Hematopoietic multipotent progenitor cell (in vitro differentiated cells): Measurements from ENCODE around the gene NELFE. TPM values are rescaled to one million over a fixed set of nuclear protein-coding genes. Genes with fewer than 3 reads are reported as not detected.
"Not testable (repeated sequence)": the region's sequence is repeated elsewhere in the genome, so short reads cannot be mapped to it uniquely, and the experiment has no call there.

Experiments
- DNase-seq, 3 donors: peaks; one replicate each; pipeline ENCODE4 v3.0.0-alpha.2; 2011 to 2015; ENCODE audit warnings: low read depth in 2 of 3, low spot score in 2 of 3
- small RNA-seq: library from RNA; depleted of rRNA; stranded (forward); fragments of <200 nt; gene quantifications from one replicate; pipeline ENCODE3, GENCODE V24; 2012
- total RNA-seq: library from RNA; depleted of rRNA; stranded (reverse); fragments of >200 nt; gene quantifications from one replicate; pipeline ENCODE4 v1.2.3, GENCODE V29; 2012

NELFE gene
- total RNA-seq, 1 donor: 44.7 TPM

- peak in 2 of 3 donors; percentile 47 to 64 for DNase-seq
Measured at GRCh38 chr6:31922942-31923341, 35.8 kb downstream of the NELFE start.

DNA sequence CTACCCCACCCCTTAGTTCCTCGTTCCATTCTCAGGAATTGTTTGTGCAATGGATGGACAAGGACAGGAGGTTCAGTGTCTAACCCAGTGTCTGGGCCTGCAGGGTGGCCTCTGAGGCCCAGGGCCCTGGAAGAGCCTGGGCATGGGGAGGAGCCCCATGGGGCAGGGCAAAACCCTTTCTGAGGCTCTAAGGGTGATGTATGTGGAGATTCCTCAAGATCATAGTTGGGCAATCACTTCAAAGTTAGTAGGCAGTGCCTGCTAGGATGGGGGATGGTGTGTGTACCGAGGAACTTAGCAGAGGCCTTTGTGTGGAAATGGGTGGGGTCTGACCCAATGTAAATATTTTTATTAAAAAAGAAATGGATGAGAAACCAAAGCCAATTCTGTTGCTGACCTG is 38.0 kb downstream of the NELFE start:
- DNase-seq: no peak

GRCh38 chr6:31919624-31920303 is 39.0 kb downstream of the NELFE start:
- DNase-seq: no peak

DNA sequence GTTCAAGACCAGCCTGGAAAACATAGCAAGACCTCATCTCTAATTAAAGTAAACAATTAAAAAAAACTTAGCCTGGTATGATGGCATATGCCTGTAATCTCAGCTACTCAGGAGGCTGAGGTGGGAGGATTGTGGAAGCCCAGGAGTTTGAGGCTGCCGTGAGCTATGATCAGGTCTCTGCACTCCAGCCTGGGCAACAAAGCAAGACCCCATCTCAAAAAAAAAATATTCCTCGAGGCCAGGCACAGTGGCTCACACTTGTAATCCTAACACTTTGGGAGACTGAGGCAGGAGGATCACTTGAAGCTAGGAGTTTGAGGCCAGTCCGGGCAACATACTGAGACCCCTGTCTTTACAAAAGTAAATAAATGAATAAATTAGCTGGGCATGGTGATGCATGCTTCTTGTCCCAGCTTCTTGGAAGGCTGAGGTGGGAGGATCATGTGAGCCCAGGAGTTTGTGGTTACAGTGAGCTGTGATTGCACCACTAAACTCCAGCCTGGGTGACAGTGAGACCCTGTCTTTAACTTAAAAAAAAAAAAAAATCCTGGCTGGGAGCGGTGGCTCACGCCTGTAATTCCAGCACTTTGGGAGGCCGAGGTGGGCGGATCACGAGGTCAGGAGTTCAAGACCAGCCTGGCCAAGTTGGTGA is 40.6 kb downstream of the NELFE start:
- no peak for DNase-seq

GRCh38 chr6:31915756-31916155 is 43.0 kb downstream of the NELFE start:
- DNase-seq: no peak

DNA sequence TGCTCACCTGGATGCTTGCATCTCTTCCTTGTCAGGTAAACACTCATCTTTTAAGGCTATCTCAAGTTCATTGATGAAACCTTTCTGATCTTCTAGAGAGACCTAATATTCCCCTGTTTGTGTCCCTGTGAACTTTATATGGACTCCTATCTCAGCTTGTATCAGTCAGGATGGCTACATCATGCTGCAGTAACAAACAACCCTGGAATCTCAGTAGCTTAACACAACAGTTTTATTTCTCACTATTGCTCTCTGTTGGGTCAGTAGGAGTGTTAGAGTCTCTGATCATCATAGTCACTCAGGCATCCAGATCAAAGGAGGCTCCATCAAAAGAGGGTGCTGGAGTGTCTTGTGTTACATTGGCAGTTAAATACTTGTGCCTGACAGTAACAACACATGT is 43.4 kb downstream of the NELFE start:
- DNase-seq: no peak

GRCh38 chr6:31911826-31912585 is 46.8 kb downstream of the NELFE start:
- no peak for DNase-seq

DNA sequence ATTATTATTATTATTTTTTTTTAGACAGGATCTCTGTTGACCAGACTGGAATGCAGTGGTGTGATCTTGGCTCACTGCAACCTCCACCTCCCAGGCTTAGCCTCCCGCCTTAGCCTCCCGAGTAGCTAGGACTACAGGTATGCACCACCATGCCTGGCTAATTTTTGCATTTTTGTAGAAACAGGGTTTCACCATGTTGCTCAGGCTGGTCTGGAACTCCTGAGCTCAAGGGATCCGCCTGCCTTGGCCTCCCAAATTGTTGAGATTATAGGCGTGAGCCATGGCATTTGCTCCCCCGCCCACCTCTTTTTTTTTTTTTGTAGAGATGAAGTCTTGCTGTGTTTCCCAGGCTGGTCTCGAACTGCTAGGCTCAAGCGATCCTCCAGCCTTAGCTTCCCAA is 49.5 kb downstream of the NELFE start:
- DNase-seq: not testable (repeated sequence)

DNA sequence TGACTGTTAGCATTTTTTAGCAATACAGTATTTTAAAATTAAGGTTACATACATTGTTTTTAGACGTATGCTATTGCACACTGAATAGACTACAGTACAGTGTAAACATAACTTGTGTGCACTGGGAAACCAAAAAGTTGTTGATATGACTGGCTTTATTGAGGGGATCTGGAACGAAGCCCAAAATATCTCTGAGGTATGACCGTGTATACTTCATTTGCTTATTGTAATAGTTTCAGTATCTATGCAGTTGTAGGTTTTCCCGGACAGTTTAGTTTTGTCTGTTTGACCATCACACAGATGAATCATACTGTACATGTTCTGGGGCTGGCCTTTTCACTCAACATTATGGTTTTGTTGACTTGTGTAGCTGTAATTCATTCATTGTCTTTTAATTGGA is 50.0 kb downstream of the NELFE start:
- DNase-seq: no peak

- not testable (repeated sequence) for DNase-seq
Measured at GRCh38 chr6:31908255-31908654, 50.5 kb downstream of the NELFE start.

DNA sequence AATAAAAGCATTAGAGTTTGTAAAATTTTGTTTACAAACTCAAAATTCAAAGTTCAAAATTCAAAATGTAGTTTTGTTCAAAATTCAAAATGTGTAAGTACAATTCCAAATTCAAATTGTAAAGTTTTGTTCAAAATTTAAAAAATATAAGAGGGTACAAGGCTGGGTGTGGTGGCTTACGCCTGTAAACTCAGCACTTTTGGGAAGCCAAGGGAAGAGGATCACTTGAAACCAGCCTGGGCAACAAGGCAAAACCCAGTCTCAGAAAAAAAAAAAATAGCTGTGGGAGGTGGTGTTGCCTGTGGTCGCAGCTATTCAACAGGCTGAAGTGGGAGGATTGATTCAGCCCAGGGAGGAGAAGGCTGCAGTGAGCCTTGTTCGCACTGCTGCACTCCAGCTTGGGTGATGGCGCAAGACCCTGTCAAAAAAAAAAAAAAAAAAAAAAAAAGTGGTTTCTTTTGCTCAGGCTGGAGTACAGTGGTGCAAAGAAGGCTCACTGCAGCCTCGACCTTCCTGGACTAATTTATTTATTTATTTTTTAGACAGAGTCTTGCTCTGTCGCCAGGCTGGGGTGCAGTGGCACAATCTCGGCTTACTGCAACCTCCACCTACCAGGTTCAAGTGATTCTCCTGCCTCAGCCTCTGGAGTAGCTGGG is 51.5 kb downstream of the NELFE start:
- peak in 2 of 3 donors; percentile 21 to 39 for DNase-seq

GRCh38 chr6:31906727-31907126 is 52.0 kb downstream of the NELFE start:
- DNase-seq: not testable (repeated sequence)

DNA sequence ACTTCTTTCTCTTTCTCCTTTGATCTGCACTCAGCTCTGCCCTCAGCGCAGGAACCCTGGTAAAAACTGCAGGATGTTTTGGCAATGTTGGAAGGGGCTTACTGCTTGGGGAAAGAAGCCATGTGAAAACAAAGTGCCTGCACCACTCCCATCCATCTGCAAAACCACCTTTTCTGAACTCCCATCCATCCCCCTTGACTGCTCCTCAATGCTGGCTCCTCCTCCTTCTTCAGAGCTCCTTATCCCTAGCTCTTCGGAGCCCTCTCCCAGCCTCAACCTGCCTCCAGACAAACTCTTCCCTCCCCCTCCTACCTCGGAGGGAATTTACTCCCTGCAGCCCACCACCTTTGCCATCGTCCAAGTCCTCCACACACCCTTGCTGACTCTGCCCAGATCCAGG is 52.6 kb downstream of the NELFE start:
- DNase-seq: no peak

- DNase-seq: no peak
Measured at GRCh38 chr6:31905041-31905440, 53.7 kb downstream of the NELFE start.

GRCh38 chr6:31903957-31904356 is 54.8 kb downstream of the NELFE start:
- DNase-seq: no peak

Small RNA genes within 50 kb of the gene (small RNA-seq; reads per million reads assigned to genes)
- gene AL645922.1: not detected

Other genes starting within 250 kb of the NELFE start
- gene LY6G6D, start 243.6 kb downstream of the NELFE start, total RNA-seq: 1.6 TPM
- 0.54 TPM for gene LY6G6C, start 237.2 kb downstream of the NELFE start, total RNA-seq
- 7.8 TPM for gene MPIG6B, start 235.6 kb downstream of the NELFE start, total RNA-seq
- gene DDAH2, start 229.7 kb downstream of the NELFE start, total RNA-seq: 223 TPM
- 794 TPM for gene CLIC1, start 222.4 kb downstream of the NELFE start, total RNA-seq
- gene MSH5, start 219.0 kb downstream of the NELFE start, total RNA-seq: 32.3 TPM
- 0.27 TPM for gene SAPCD1, start 196.3 kb downstream of the NELFE start, total RNA-seq
- gene VWA7, start 181.6 kb downstream of the NELFE start, total RNA-seq: 2.4 TPM
- 52.0 TPM for gene VARS1, start 163.2 kb downstream of the NELFE start, total RNA-seq
- gene LSM2, start 152.0 kb downstream of the NELFE start, total RNA-seq: 70.6 TPM
- 1.9 TPM for gene HSPA1L, start 143.7 kb downstream of the NELFE start, total RNA-seq
- 358 TPM for gene HSPA1A, start 143.4 kb downstream of the NELFE start, total RNA-seq
- gene HSPA1B, start 131.2 kb downstream of the NELFE start, total RNA-seq: 303 TPM
- 51.7 TPM for gene NEU1, start 96.2 kb downstream of the NELFE start, total RNA-seq
- gene SLC44A4, start 80.0 kb downstream of the NELFE start, total RNA-seq: 0.81 TPM
- gene EHMT2, start 61.3 kb downstream of the NELFE start, total RNA-seq: 128 TPM
- gene ZBTB12, start 56.9 kb downstream of the NELFE start, total RNA-seq: 8.9 TPM
- 0.54 TPM for gene C2, start 31.3 kb downstream of the NELFE start, total RNA-seq
- 0.54 TPM for gene CFB, start 12.9 kb downstream of the NELFE start, total RNA-seq
- gene SKIC2, start 204 bp upstream of the NELFE start, total RNA-seq: 62.7 TPM
- 36.4 TPM for gene DXO, start 13.2 kb upstream of the NELFE start, total RNA-seq
- gene C4A, start 23.1 kb upstream of the NELFE start, total RNA-seq: 5.9 TPM
- 4.6 TPM for gene C4B, start 55.8 kb upstream of the NELFE start, total RNA-seq
- gene CYP21A2, start 79.4 kb upstream of the NELFE start, total RNA-seq: 0.27 TPM
- gene TNXB, start 150.4 kb upstream of the NELFE start, total RNA-seq: 1.1 TPM
- 49.8 TPM for gene ATF6B, start 169.3 kb upstream of the NELFE start, total RNA-seq
- 4.0 TPM for gene FKBPL, start 171.3 kb upstream of the NELFE start, total RNA-seq
- gene PRRT1, start 193.0 kb upstream of the NELFE start, total RNA-seq: 0.27 TPM
- 30.2 TPM for gene PPT2, start 195.2 kb upstream of the NELFE start, total RNA-seq
- gene EGFL8, start 205.6 kb upstream of the NELFE start, total RNA-seq: 5.1 TPM
- gene AGPAT1, start 217.1 kb upstream of the NELFE start, total RNA-seq: 41.7 TPM
- gene RNF5, start 219.4 kb upstream of the NELFE start, total RNA-seq: 29.1 TPM
- gene AGER, start 225.3 kb upstream of the NELFE start, total RNA-seq: 0.81 TPM
- 75.9 TPM for gene PBX2, start 231.2 kb upstream of the NELFE start, total RNA-seq
- gene GPSM3, start 233.7 kb upstream of the NELFE start, total RNA-seq: 58.7 TPM